Stimulated activated effector memory CD8-positive, alpha-beta T cell treated with anti-CD3 and anti-CD28 coated beads, Interleukin-12 subunit alpha, Interleukin-12 subunit beta, amount 100 ng/mL, for 72 hours (primary cell): ENCODE measurements around the gene SRSF11.
"Not testable (repeated sequence)": the region's sequence is repeated elsewhere in the genome, so short reads cannot be mapped to it uniquely, and the experiment has no call there.

Source experiments
- ATAC-seq: fragments of 150-1000 bp; cut with Tn5 transposase; 2 replicates; pipeline ENCODE4 v1.10.0; 2021
- DNase-seq, 2 donors: peaks; one replicate each; pipeline ENCODE4 v3.0.0; 2021 to 2022; ENCODE audit warnings: low spot score in 2 of 2
- H3K27ac Mint-ChIP-seq: one replicate; pipeline ENCODE4 v1.8.0; 2022; ENCODE audit warnings: mild to moderate bottlenecking, mixed read lengths
- H3K36me3 Mint-ChIP-seq: one replicate; pipeline ENCODE4 v1.8.0; 2022; ENCODE audit warnings: mild to moderate bottlenecking, mixed read lengths
- H3K4me1 Mint-ChIP-seq: one replicate; pipeline ENCODE4 v1.8.0; 2022; ENCODE audit warnings: mixed read lengths
- H3K4me3 Mint-ChIP-seq: one replicate; pipeline ENCODE4 v1.8.0; 2022; ENCODE audit warnings: mild to moderate bottlenecking, mixed read lengths
- H3K9me3 Mint-ChIP-seq: one replicate; pipeline ENCODE4 v1.8.0; 2022; ENCODE audit warnings: mixed read lengths

The SRSF11 gene, protein sequence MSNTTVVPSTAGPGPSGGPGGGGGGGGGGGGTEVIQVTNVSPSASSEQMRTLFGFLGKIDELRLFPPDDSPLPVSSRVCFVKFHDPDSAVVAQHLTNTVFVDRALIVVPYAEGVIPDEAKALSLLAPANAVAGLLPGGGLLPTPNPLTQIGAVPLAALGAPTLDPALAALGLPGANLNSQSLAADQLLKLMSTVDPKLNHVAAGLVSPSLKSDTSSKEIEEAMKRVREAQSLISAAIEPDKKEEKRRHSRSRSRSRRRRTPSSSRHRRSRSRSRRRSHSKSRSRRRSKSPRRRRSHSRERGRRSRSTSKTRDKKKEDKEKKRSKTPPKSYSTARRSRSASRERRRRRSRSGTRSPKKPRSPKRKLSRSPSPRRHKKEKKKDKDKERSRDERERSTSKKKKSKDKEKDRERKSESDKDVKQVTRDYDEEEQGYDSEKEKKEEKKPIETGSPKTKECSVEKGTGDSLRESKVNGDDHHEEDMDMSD

DNA sequence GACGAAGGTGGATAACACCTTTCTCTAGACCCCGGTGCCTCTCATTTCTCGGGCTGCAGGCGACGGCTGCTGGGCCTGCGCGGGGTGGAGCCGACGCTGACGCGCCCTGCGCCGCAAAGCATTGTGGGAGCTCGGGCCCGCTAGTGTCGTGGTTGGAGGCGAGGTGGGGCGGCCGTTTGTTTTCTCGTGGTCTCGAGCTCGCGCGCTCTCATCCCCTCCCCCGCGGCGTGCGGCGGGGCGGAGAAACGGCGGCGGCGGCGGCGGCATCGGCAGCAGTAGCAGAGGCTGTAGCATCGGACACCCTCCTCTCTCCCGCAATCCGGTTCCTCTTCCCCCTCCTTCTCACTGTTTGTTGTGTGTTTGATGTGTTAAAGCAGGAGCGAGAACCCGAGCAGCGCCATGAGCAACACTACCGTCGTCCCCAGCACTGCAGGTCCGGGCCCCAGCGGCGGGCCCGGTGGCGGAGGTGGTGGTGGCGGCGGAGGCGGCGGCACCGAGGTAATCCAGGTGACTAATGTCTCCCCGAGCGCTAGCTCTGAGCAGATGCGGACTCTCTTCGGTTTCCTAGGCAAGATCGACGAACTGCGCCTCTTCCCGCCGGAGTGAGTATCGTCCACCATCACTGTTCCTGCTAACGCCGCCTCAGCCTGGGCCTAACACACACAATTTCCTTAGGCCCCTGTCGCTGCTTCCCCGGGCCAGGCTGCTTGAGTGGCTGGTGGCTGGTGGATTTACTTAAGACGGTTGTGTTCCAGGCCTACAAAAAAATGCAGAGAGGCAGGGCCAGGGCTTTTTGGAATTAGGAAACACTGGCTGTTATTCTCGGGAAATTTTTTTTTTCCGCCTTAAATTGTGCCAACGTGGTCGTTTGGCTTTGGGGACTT, at the start of gene SRSF11:
Gene SRSF11 (plus strand): TSS at position 143 of the 884 bp plus-strand sequence. CDS start 257 bp downstream, at position 400.
- Mint-ChIP-seq H3K4me1 (peaks cover 24% of the 10 kb centered on the region), H3K36me3 (peaks cover 69% of the 10 kb centered on the region), H3K9me3 (no peaks in the 10 kb centered on the region), H3K27ac (peak within 1 kb of the TSS; percentile 97), H3K4me3 (peak within 1 kb of the TSS; percentile 84)
- ATAC-seq (peak; percentile 98), DNase-seq (peak; percentile 96 to 97)

DNA sequence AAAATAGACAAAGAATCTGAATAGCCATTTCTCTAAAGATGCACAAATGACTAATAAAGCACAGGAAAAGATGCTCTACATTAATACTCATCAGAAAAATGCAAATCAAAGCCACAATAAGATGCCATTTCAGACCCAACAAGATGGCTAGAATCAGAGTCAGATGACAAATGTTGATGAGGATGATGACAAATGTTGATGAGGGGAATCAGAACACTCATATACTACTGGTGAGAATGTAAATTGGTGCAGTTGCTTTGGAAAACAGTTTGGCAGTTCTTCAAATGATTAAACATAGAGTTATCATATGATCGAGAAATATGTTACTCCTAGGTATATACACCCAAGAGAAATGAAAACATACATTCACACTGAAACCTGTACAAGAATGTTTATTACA, 49.7 kb upstream of the SRSF11 start:
- ATAC-seq, result peak; percentile 55
- peaks cover 48% of the 10 kb centered on the region for H3K36me3 Mint-ChIP-seq
- DNase-seq, result no peak
- H3K4me3 Mint-ChIP-seq, result no peak overlapping the region
- H3K27ac Mint-ChIP-seq, result no peak overlapping the region
- peaks cover 15% of the 10 kb centered on the region for H3K4me1 Mint-ChIP-seq
- H3K9me3 Mint-ChIP-seq, result no peaks in the 10 kb centered on the region

DNA sequence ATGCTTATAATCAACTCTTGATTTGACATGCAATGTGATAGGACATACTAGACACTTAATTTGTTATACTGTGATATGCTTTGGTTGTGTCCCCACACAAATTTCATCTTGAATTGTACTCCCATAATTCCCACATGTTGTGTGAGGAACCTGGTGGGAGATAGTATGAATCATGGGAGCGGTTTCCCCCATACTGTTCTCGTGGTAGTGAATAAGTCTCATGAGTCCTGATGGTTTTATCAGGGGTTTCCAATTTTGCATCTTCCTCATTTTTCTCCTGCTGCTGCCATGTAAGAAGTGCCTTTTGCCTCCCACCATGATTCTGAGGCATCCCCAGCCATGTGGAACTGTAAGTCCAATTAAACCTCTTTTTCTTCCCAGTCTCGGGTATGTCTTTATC, 36.0 kb upstream of the SRSF11 start:
- H3K36me3 Mint-ChIP-seq, result peaks cover 37% of the 10 kb centered on the region
- H3K27ac Mint-ChIP-seq, H3K4me3 Mint-ChIP-seq, DNase-seq, ATAC-seq, H3K9me3 Mint-ChIP-seq, H3K4me1 Mint-ChIP-seq: not testable (repeated sequence)

DNA sequence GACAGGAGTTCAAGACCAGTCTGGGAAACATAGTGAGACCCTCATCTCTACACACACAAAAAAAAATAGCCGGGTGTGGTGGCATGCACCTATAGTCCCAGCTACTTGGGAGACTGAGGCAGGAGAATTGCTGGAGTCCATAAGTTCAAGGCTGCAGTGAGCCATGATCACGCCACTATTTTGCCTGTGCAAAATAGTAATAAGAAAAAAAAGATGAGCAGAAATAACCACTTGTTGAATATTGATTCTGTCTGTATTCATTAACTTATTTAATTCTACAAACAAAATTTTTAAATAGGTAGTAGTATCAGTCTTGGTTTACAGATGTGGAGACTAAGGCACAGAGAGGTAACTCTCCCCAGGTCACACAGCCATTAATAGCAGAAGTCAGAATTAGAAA, 32.7 kb upstream of the SRSF11 start:
- DNase-seq (no peak), ATAC-seq (no peak)
- H3K27ac Mint-ChIP-seq, result no peak overlapping the region
- H3K4me1 Mint-ChIP-seq, result peaks cover 6% of the 10 kb centered on the region
- no peaks in the 10 kb centered on the region for H3K9me3 Mint-ChIP-seq
- no peak overlapping the region for H3K4me3 Mint-ChIP-seq
- peaks cover 12% of the 10 kb centered on the region for H3K36me3 Mint-ChIP-seq

DNA sequence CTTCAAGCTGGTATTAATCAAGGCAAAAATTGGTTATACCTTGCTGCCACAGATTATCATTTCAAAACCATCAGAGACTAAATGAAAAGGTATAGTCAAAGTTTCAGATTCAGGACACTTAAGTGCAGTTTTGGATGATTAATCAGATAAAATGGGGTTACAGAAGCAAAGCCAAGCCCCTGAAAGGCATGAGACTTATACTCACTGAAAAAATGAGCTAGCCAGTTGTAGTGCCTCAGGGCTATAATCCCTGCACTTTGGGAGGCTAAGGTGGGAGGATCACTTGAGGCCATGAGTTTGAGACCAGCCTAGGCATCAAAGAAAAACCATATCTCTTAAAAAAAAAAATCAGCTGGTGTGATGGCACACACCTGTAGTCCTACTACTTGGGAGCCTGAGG, 31.0 kb upstream of the SRSF11 start:
- no peaks in the 10 kb centered on the region for H3K9me3 Mint-ChIP-seq

DNA sequence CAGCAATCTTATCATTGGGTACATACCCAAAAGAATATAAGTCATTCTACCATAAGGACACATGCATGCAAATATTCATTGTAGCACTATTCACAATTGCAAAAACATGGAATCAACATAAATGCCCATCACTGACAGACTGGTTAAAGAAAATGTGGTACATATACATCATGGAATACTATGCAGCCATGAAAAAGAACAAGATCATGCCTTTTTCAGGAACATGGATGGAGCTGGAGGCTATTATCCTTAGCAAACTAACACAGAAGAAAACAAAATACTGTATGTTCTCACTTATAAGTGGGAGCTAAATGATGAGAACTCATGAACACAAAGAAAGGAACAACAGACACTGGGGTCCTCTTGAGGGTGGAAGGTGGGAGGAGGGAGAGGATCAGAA, 28.7 kb upstream of the SRSF11 start:
- DNase-seq, H3K27ac Mint-ChIP-seq, H3K4me3 Mint-ChIP-seq, H3K36me3 Mint-ChIP-seq, ATAC-seq, H3K9me3 Mint-ChIP-seq, H3K4me1 Mint-ChIP-seq: not testable (repeated sequence)

More for the DNA sequence above, 31.0 kb upstream of the SRSF11 start:
- H3K4me1 Mint-ChIP-seq, result peaks cover 6% of the 10 kb centered on the region
- H3K4me3 Mint-ChIP-seq, result no peak overlapping the region
- ATAC-seq, result no peak
- H3K36me3 Mint-ChIP-seq, result no peaks in the 10 kb centered on the region
- no peak overlapping the region for H3K27ac Mint-ChIP-seq
- no peak for DNase-seq

DNA sequence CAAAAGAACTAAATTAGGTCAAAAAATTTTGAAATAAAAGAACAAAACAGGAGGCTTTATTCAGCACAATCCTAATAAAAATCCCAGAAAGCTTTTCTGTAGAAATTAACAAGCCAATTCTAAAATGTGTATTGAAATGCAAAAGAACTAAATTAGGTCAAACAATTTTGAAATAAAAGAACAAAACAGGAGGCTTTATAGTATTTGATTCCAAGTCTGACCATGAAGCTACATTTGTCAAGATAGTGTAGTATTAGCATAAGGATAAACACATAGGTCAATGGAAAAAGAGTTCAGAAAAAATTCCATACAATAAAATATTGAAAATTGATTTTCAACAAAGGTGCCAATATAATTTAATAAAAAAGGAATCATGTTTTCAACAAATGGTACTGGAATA, 26.6 kb upstream of the SRSF11 start:
- Mint-ChIP-seq H3K9me3 (no peaks in the 10 kb centered on the region), H3K4me1 (no peaks in the 10 kb centered on the region), H3K4me3 (no peak overlapping the region), H3K36me3 (no peaks in the 10 kb centered on the region), H3K27ac (no peak overlapping the region)
- no peak for DNase-seq
- no peak for ATAC-seq

DNA sequence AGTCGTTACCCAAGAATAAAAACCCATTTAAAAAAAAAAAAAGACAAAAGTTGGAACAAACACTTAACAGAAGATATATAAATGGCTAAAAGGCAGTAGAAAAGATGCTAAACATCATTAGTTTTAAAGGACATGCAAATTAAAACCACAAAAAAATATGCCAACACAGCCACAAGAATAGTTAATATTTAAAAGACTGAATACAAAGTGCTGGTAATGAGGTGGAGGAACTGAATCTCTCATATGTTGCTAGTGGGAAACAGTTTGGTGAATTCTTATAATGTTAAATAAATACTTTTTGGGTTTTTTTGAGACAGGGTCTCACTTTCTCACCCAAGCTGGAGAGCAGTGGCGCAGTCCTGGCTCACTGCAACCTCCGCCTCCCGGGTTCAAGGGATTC, 25.8 kb upstream of the SRSF11 start:
- DNase-seq, result no peak
- Mint-ChIP-seq H3K36me3 (peaks cover 4% of the 10 kb centered on the region), H3K27ac (no peak overlapping the region), H3K4me3 (no peak overlapping the region), H3K4me1 (no peaks in the 10 kb centered on the region), H3K9me3 (no peaks in the 10 kb centered on the region)
- ATAC-seq, result no peak

DNA sequence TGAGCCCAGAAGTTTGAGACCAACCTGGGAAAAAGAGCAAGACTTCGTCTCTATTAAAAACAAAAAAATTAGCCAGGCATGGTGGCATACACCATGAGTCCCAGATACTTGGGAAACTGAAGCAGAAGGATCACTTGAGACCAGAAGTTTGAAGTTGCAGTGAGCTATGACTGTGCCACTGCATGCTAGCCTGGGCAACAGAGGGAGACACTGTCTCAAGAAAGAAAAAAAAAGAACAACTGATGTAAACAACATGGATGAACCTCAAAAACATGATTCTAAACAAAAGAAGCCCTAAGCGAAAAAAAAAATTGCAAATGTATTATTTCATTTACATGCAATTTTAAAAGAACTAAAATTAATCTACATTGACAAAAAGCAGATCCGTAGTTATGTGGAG, 24.8 kb upstream of the SRSF11 start:
- Mint-ChIP-seq H3K4me3 (no peak overlapping the region), H3K9me3 (no peaks in the 10 kb centered on the region), H3K36me3 (peaks cover 8% of the 10 kb centered on the region), H3K27ac (no peak overlapping the region), H3K4me1 (no peaks in the 10 kb centered on the region)
- no peak for ATAC-seq
- no peak for DNase-seq

DNA sequence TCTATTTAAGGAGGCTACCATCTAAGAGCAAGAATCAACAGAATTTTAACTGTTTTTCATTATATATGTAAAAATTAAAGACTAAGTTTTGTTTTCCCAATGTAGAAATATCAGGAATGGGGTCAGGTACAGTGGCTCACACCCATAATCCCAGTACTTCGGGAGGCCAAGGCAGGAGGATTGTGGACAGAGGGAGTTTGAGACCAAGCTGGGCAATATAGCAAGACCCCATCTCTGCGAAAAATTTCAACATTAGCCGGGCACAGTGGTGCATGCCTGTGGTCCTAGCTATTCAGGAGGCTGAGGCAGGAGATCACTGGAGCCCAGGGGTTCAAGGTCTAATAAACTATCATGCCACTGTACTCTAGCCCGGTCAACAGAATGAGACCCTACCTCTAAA, 21.1 kb upstream of the SRSF11 start:
- H3K36me3 Mint-ChIP-seq, result peaks cover 11% of the 10 kb centered on the region
- H3K4me3 Mint-ChIP-seq, result no peak overlapping the region
- H3K9me3 Mint-ChIP-seq, result no peaks in the 10 kb centered on the region

DNA sequence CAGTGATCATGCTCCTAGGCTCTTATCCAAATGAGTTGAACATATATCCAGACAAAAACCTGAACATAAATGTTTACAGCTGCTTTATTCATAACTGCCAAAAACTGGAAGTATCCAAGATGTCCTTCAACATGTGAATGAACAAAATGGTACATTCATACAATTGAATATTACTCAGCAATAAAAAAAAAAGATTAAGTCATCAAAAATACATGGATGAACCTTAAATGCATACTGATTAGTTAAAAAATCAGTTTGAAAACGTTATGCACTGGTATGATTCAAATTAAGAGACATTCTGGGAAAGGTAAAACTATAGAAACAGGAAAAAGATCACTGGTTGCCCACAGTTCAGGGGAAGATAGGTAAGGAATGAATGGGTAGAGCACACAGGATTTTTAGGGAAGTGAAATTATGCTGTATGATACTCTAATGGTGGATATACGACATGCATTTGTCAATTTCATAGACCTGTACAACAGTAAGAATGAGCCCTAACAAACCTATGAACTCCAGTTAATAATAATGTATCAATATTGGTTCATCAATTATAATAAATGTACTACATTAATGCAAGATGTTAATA, 18.9 kb upstream of the SRSF11 start:
- Mint-ChIP-seq H3K27ac (no peak overlapping the region), H3K4me1 (peaks cover 29% of the 10 kb centered on the region), H3K4me3 (no peak overlapping the region), H3K36me3 (peaks cover 23% of the 10 kb centered on the region), H3K9me3 (no peaks in the 10 kb centered on the region)
- ATAC-seq (no peak), DNase-seq (no peak)

More for the DNA sequence above, 21.1 kb upstream of the SRSF11 start:
- no peak for ATAC-seq
- Mint-ChIP-seq H3K4me1 (peaks cover 27% of the 10 kb centered on the region), H3K27ac (no peak overlapping the region)
- DNase-seq, result no peak

DNA sequence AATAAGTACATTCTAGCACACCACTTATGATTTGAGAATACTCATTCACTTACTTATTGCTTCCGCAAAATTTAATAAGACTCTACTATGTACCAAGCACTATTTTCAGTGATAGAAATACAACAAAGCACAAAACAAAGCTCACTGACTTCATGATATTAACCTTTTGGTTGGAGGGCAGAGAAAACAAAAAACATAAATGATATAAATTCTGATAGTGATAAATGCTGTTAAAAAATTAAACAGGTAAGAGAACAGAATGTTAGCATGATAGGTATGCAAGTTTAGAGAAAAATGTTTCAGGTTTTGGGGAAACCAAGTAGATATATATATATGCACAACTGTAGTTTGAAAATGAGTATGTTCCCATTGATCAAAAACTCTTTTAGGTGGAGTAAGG, 17.0 kb upstream of the SRSF11 start:
- Mint-ChIP-seq H3K36me3 (peaks cover 42% of the 10 kb centered on the region), H3K4me1 (peaks cover 39% of the 10 kb centered on the region), H3K4me3 (peak overlapping the region; percentile 95), H3K9me3 (no peaks in the 10 kb centered on the region), H3K27ac (peak overlapping the region; percentile 97)
- no peak for DNase-seq
- ATAC-seq, result no peak

DNA sequence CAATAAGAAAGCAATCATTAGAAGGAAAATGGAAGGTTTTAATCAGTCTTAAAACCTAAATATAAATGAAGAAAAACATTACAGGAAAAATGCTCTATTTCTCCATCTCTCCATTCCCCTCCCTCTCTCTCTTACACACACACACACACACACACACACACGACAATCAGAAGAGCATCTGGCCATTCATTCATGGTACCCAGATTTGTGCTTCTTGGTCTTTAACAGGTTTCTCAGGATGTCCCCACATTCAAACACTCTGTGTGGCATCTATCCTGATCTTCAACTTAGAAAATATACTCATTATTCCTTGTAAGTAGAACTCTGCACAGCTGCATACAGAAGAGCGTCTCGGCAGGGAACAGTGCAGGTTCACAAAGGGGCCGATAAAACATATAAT, 16.6 kb upstream of the SRSF11 start:
- ATAC-seq (no peak), DNase-seq (no peak)
- H3K9me3 Mint-ChIP-seq, result no peaks in the 10 kb centered on the region
- peak overlapping the region; percentile 95 for H3K4me3 Mint-ChIP-seq
- H3K36me3 Mint-ChIP-seq, result peaks cover 46% of the 10 kb centered on the region
- peaks cover 42% of the 10 kb centered on the region for H3K4me1 Mint-ChIP-seq
- H3K27ac Mint-ChIP-seq, result peak overlapping the region; percentile 97

DNA sequence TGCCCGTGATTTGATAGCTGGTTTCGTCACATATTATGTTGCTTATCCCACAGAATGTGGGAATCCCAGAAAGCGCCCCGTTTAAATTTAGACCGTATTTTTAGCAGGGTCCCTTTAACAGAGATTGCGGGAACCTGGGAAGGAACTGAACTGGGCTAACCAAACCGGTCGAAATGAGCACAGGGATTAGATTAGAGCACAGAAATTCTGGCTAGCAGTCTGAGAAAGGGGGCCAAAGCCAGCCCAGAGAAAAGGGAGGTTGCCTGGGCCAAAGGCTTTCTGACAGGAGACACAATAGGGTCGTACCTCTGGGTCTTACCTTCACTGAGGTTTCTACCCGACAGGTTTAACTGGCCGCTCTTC, 16.1 kb upstream of the SRSF11 start:
- peak; percentile 39 for ATAC-seq
- Mint-ChIP-seq H3K4me3 (peak overlapping the region; percentile 95), H3K9me3 (no peaks in the 10 kb centered on the region)

DNA sequence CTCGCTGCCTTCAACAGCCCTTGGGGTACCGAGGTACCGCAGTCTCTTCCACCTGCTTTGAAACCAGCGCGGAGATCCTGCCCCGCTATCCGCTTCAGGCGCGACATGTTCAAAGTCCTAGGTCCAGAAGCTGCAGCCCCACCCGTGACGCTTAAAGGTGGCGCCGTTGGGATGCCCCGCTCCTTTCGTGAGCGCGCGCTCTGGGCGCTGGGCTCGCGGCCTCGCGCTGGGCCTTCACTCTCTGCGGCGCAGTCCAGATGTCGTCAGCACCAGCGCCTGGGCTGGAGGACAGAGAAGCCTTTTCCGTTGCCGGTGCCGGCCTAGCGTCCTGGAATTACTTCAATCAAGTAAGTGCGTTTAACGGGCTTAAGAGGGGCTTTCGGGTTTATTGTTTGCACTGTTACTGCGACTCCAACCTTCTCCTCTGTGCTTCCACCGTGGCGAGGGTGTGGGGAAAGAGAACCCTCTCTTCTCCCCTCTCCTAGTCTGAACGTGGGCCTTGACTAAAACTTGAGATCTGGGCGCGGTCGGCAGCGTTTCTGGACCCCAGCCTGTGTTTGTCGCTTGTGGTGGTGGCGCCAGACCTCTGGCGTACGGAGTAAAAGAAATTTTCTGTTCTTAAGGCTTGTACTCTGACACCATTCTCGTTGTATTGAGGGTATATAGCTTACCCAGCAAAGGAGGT, 15.6 kb upstream of the SRSF11 start, which contains the start of gene LRRC40:
Gene LRRC40 (minus strand): TSS at position 146 of the 685 bp plus-strand sequence. CDS start 39 bp downstream, at position 107.
- Mint-ChIP-seq H3K4me3 (peak within 1 kb of the TSS; percentile 95), H3K4me1 (peaks cover 49% of the 10 kb centered on the region), H3K36me3 (peaks cover 50% of the 10 kb centered on the region), H3K9me3 (no peaks in the 10 kb centered on the region), H3K27ac (peak within 1 kb of the TSS; percentile 97)
- peak; percentile 99 for ATAC-seq
- DNase-seq, result peak; percentile 96 to 97

More for the DNA sequence above, 16.1 kb upstream of the SRSF11 start:
- peaks cover 44% of the 10 kb centered on the region for H3K4me1 Mint-ChIP-seq
- peak overlapping the region; percentile 97 for H3K27ac Mint-ChIP-seq
- no peak for DNase-seq
- peaks cover 50% of the 10 kb centered on the region for H3K36me3 Mint-ChIP-seq
